GM12891 (cell line): ENCODE data around the gene UBE2E3.
"Not testable (repeated sequence)": the region's sequence is repeated elsewhere in the genome, so short reads cannot be mapped to it uniquely, and the experiment has no call there.

Experiments used
- DNase-seq: peaks from one replicate; pipeline ENCODE4 v3.0.0; 2011; ENCODE audit warnings: low spot score; ENCODE audit not compliant: insufficient read length
- FAIRE-seq: peaks from 2 replicates; lab custom pipeline; 2011; peaks lifted over from hg19 to GRCh38; lab: Jason Lieb, UNC
- PAX5 ChIP-seq: IDR thresholded peaks from 2 replicates; pipeline ENCODE4 v1.6.1; 2011; ENCODE audit warnings: low read length, moderate library complexity, mild to moderate bottlenecking; ENCODE audit not compliant: insufficient read depth, severe bottlenecking
- POLR2A ChIP-seq: IDR thresholded peaks from 2 replicates; pipeline ENCODE4 v1.6.1; 2011; ENCODE audit warnings: low read depth, low read length, control low read depth
- POLR2AphosphoS5 ChIP-seq: IDR thresholded peaks from 2 replicates; pipeline ENCODE4 v1.6.1; 2011; ENCODE audit warnings: low read depth, low read length, control low read depth
- POU2F2 ChIP-seq: IDR thresholded peaks from 2 replicates; pipeline ENCODE4 v1.6.1; 2011; ENCODE audit warnings: low read depth, mild to moderate bottlenecking, control low read depth, low read length, moderate library complexity
- SPI1 ChIP-seq: IDR thresholded peaks from 2 replicates; pipeline ENCODE4 v1.6.1; 2011; ENCODE audit warnings: low read depth, low read length, control low read depth
- TAF1 ChIP-seq: IDR thresholded peaks from 2 replicates; pipeline ENCODE4 v1.6.1; 2011; ENCODE audit warnings: low read depth, low read length, control low read depth

Gene UBE2E3

GRCh38 chr2:181036445-181036844 is 56.0 kb downstream of the UBE2E3 start:
- FAIRE-seq (no peak), DNase-seq (no peak)
- TF ChIP-seq POLR2A (no peak), POU2F2 (no peak), PAX5 (no peak), POLR2AphosphoS5 (no peak), TAF1 (no peak), SPI1 (no peak)

DNA sequence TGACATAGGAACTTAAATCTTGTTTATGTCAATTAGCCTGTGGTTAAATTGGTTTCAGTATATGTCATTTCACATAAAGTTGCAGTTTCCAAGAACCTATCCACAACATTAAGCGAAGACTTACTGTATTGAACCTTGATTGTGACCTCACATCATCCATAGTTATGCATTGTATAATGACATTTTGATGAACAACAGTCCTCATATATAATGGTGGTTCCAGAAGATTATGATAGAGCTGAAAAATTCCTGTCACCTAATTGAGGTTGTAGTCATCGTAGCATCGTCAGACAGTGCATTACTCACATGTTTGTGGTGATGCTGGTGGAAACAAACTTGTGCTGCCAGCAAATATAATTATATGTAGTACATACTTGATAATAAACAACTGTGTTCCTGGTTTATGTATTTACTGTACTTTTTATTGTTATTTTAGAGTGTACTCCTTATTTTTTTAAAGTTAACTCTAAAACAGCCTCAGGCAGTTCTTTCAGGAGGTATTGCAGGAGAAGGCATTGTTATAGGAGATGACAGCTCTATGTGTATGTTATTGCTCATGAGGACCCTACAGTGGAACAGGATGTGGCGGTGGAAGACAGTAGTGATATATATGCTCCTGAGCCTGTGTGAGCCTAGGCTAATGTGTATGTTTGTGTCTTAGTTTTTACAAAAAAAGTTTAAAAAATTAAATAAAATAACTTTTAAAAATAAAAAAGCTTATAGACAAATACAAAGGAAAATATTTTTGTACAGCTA is 56.6 kb downstream of the UBE2E3 start:
- TF ChIP-seq POLR2A (no peak), POU2F2 (no peak), SPI1 (no peak), POLR2AphosphoS5 (no peak), TAF1 (no peak), PAX5 (no peak)
- FAIRE-seq: peak; percentile 31
- no peak for DNase-seq

- DNase-seq (no peak), FAIRE-seq (no peak)
- TF ChIP-seq POLR2AphosphoS5 (no peak), SPI1 (no peak), TAF1 (no peak), POU2F2 (no peak), POLR2A (no peak)
Observed at GRCh38 chr2:181037922-181038321, 57.5 kb downstream of the UBE2E3 start.

DNA sequence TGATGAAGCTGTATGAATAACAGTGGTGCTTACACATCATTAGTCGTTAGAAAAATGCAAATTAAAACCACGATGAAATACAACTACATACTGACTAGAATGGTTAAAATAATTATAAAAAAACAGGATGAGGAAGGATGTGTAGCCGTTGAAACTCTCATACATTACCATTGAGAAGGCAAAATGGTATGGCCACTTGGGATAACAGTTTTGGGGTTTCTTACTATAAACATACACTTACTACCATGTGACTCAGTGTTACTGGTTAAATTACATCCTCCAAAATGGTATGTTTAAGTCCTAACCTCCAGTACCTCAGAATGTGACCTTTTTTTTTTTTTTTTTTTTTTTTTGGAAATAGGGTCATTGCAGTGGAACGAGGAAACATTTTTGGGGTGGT is 58.4 kb downstream of the UBE2E3 start:
- TF ChIP-seq POLR2A (no peak), SPI1 (no peak), TAF1 (no peak), PAX5 (no peak), POLR2AphosphoS5 (no peak), POU2F2 (no peak)
- FAIRE-seq: no peak
- no peak for DNase-seq

DNA sequence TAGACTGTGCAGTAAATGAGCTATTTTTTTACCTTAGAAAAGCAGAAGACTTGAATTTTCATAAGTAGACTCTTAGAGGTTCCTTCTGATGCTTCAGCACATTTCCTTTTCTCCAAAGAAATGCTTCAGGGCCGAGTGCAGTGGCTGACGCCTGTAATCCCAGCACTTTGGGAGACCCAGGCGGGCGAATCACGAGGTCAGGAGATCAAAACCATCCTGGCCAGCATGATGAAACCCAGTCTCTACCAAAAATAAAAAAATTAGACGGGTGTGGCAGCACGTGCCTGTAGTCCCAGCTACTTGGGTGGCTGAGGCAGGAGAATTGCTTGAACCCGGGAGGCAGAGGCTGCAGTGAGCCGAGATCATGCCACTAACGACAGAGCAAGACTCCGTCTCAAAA is 60.4 kb downstream of the UBE2E3 start:
- not testable (repeated sequence) for FAIRE-seq, DNase-seq

GRCh38 chr2:181041661-181042060 is 61.3 kb downstream of the UBE2E3 start:
- DNase-seq (no peak), FAIRE-seq (no peak)
- TF ChIP-seq SPI1: no peak
- TF ChIP-seq POU2F2: no peak
- TF ChIP-seq POLR2A: no peak
- no peak for TF ChIP-seq PAX5
- no peak for TF ChIP-seq TAF1
- no peak for TF ChIP-seq POLR2AphosphoS5

GRCh38 chr2:181042706-181043105 is 62.3 kb downstream of the UBE2E3 start:
- no peak for TF ChIP-seq POU2F2
- no peak for TF ChIP-seq POLR2A
- TF ChIP-seq PAX5: no peak
- TF ChIP-seq SPI1: no peak
- no peak for TF ChIP-seq POLR2AphosphoS5
- no peak for TF ChIP-seq TAF1
- FAIRE-seq (no peak), DNase-seq (no peak)

DNA sequence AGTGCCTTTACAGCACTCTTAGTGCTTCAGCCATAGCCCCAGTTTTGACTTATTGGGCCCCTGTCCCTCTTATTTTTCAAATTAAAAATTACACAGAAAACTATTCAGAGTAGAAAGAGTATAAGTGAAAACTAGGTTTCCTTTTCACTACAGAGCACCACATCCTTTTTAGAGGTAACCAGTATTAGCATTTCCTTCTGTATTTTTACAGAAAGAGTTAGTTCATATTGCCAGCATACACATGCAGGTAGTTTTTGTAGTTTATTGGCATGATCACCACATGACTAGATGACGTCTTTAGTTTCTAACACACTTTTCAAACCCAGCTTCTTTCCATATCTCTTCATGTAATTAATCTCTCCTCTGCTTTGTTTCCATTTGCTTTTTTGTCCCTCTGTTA is 66.4 kb downstream of the UBE2E3 start:
- TF ChIP-seq SPI1: no peak
- no peak for TF ChIP-seq POLR2AphosphoS5
- TF ChIP-seq POLR2A: no peak
- no peak for TF ChIP-seq PAX5
- TF ChIP-seq TAF1: no peak
- FAIRE-seq (no peak), DNase-seq (no peak)

DNA sequence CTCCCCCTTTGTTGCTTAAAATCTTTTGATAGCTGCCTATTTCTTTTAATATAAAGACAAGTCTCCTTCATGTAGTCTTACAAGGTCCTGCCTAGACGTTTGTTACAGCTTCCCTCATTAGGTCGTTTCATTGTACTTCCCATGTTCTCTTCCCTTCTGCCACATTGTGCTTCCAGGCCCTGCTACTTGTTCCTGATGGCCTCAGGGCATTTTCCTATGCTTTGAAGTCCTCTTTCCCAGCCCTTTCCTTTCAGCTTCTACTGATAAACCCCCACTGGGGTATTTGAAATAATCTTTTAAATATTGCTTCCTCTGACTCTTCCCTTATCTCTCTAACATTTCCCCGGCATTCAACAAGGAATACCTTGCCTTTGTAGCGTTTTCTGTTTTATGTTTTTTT is 67.4 kb downstream of the UBE2E3 start:
- no peak for TF ChIP-seq SPI1
- TF ChIP-seq POU2F2: no peak
- TF ChIP-seq PAX5: no peak
- no peak for TF ChIP-seq POLR2AphosphoS5
- TF ChIP-seq POLR2A: no peak
- TF ChIP-seq TAF1: no peak
- no peak for DNase-seq
- FAIRE-seq: no peak

DNA sequence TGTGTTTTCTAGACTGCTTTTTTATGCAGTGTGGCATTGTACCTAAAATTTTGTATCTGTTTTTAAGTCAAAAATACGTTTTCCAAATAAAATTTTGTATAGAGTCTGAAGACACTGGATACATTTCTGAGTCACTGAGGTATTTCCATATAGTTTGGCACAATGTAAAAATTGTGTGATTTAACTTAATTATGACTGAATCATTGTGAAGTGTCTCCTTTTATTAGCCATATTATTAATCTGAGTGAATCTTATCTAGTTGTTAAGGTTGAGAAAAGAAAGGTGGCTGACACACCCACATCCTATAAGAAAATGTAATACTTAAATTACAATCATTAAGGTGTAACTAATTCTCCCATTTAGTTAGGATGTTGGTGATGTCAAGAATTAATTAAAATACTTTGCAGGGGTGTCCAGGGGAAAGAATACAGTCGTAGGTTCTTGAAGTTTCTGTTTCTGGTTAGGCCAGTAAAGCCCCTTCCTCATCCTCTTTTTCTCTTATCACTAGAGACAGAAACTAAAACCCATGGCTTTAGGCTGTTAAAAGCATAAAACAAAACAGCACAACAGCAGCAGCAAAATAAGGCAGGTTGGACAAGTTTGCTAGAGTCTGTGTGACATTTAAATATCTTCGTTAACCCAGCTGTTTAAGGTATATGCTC is 71.6 kb downstream of the UBE2E3 start:
- no peak for FAIRE-seq
- no peak for DNase-seq
- TF ChIP-seq SPI1 (no peak), POLR2A (no peak), POLR2AphosphoS5 (no peak), TAF1 (no peak), PAX5 (no peak), POU2F2 (no peak)
